NT2/D1 (cell line): Measurements from ENCODE around the gene SLC35G3.

Experiments used
- SUZ12 ChIP-seq: IDR thresholded peaks from 2 replicates; pipeline ENCODE4 v1.6.1; 2011; ENCODE audit not compliant: insufficient read length, insufficient read depth; ENCODE audit errors: extremely low read depth
- ZNF274 ChIP-seq: IDR thresholded peaks from 2 replicates; pipeline ENCODE4 v1.6.1; 2011; ENCODE audit warnings: mild to moderate bottlenecking, low read depth, low read length

DNA sequence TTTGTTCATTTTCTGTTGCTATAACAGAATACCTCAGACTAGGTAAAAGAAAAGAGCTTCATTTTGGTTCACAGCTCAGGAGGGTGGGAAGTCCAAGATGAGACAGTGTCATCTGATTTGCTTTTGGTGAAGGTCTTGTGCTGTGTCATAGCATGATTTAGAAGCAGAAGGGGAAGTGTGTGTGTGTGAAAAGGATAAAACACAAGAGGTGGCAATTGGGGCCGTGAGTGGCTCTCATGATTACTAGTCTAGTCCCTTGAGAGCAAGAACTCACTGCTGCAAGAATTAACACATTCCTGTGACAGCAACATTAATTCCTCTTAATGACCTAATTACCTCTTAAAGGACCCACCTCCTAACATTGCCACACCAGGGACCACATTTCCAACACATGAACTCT lies 8.3 kb downstream of the SLC35G3 start:
- TF ChIP-seq SUZ12: no peak
- TF ChIP-seq ZNF274: no peak
